GM12872 (cell line): ENCODE measurements around the gene LIG1.

Experiments
- TF ChIP-seq, protein P1 (sequence below): IDR thresholded peaks from 3 replicates; pipeline ENCODE4 v1.5.1; 2011; ENCODE audit warnings: low read depth, mild to moderate bottlenecking, low read length, moderate library complexity; ENCODE audit not compliant: insufficient read depth

LIG1 gene

DNA sequence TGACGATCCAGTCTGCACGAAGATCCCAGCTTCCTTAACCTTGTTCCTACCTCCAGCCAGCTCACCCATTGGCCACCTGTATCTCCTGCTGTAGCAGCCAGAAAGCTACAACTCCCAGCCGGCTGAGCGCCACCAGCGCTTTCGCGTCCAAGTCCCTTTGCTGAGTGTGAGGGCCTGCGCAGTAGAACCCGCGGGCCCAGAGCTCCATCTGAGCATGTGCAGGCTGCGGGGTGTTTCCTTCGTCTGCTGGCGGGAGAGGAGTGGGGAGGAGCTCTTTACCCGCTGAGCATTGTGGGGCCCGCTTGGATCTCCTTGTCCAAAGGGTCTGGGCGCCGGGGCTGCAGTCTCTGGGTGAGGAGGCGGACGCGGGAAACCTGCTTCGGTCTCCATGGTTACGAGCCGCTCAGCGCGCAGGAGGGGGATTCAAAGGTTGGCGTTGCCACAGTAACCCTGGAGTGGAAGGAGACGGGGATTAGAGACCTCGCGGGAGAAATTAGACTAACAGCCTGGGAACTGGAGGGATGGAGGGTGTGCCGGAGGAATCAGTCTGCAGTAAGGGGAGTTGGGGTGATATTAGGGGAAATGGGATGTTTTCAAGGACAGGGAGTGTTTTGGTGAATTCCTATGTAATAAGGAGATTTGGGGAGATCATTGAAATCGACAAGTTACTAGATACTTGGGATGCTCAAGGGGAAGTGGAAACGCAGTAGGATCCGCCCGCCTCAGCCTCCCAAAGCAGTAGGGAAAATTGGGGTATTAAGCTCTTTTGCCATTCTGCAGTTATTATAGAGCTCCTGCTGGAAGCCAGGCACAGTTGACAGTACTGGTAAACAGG lies 33.9 kb upstream of the LIG1 start:
- TF ChIP-seq, protein P1, sequence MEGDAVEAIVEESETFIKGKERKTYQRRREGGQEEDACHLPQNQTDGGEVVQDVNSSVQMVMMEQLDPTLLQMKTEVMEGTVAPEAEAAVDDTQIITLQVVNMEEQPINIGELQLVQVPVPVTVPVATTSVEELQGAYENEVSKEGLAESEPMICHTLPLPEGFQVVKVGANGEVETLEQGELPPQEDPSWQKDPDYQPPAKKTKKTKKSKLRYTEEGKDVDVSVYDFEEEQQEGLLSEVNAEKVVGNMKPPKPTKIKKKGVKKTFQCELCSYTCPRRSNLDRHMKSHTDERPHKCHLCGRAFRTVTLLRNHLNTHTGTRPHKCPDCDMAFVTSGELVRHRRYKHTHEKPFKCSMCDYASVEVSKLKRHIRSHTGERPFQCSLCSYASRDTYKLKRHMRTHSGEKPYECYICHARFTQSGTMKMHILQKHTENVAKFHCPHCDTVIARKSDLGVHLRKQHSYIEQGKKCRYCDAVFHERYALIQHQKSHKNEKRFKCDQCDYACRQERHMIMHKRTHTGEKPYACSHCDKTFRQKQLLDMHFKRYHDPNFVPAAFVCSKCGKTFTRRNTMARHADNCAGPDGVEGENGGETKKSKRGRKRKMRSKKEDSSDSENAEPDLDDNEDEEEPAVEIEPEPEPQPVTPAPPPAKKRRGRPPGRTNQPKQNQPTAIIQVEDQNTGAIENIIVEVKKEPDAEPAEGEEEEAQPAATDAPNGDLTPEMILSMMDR = no peak

DNA sequence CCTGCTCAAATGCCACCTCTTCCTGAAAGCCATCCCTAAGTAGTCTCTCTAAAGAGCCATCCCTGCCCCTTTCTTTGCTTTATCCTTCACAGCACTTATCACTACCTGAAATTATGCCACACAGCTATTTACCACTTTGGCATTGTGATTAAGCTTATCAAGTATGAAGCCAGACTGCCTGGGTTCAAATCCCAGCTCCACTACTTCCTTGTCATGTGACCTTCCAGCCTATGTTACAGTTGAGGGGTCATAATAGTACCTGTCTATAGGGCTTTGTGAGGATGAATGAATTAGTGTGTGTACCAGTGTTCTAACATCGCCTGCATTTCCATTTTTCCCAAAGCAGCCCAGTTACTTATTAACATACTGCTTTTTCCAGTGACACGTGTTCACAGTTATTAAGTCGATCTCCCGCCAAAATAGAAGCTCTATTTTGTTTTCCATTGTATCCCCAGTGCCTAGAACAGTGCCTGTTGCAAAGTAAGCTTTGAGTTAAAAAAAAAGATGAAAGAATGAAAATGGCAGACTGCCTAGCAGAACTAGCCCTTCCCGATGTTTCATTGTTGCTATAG lies 33.2 kb upstream of the LIG1 start:
- TF ChIP-seq, protein P1 = no peak

DNA sequence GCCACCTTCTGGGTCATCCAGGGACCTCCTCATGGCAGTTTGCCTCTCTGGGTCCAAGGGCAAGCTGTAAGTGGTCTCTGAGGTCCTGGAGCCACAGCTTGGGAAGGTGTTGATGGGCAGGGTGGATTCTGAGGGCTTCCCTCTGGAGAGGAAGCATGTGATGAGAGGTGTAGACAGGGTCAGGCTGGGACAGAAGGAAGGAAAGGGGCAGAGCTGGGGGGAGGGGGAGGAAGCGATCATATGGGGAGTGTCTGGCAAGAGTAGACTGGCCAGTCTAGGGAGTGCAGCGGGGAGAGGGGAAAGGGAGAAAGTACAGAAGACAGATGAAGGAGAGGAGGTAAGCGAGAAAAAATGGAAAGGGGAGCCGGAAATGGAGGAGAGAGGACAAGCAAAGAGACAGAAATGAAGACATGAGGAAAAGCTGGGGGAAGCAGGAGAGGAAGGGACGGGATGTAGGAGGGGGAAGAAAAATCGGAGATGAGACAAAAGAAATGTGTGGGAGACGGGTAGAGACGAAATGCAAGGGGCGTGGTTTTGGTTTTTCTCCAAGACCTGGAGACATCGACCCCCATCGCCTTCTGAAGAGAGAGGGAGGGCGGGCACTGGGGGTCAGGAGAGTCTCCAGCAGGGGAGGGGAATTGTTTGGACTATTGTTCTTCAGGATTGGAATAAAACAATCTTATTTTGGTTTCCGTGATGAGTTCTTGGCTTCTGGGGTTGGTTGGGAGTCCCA lies 27.0 kb upstream of the LIG1 start:
- TF ChIP-seq, protein P1 = no peak

DNA sequence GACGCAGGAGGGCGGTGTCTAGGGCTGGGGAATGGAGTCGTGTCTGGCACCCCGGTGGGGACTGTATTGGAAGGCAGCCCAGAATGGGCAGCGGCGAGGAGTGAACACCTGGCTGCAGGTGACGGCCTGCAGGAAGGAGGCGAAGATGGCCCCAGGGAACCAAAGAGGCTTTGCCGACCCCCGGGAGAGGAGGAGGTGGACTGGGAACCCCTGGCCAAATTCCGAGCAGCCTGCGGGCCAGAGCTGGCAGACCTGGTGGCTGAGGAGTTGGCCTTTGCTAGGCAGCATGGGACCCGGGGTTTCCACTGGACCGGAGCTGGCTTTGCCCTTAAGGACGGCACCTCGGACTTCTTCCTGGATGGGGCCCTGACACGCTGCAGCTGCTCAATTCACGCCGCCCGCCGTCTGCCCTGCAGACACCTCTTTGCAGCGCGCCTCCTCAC lies 26.2 kb upstream of the LIG1 start:
- TF ChIP-seq, protein P1 = no peak

DNA sequence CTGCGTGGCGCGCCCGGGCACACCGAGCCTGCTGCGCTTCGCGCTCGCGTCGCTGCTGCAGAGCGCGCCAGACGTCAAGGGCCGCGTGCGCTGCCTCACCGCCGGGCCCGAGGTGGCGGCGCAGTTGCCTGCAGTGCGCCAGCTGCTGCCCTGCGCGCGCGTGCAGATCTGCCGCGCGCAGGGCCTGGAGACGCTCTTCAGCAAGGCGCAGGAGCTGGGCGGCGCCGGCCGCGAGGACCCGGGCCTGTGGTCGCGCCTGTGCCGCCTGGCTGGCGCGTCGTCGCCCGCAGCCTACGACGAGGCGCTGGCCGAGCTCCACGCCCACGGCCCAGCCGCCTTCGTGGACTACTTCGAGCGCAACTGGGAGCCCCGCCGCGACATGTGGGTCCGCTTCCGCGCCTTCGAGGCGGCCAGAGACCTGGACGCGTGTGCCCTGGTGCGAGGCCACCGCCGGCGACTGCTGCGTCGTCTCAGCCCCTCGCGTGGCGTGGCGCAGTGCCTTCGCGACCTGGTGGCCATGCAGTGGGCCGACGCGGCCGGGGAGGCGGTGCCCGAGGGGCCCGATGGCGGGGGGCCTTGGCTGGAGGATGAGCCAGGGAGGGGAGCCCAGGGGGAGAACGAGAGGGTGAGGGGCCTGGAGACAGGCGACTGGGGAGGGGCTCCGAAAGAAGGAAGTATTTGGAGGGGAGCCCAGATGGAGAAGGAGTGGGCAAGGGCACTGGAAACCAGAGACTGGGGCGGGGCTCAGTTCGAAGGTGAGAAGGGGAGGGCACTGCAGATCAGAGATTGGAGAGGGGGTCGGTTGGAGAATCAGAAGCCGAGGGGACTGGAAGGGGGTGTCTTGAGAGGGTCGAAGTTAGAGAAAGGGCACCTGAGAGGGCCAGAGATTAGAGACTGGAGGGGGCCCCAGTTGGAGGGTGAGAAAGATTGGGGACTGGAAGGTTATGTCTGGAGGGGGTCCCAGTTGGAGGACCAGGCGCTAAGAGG lies 25.0 kb upstream of the LIG1 start:
- TF ChIP-seq, protein P1 = no peak

DNA sequence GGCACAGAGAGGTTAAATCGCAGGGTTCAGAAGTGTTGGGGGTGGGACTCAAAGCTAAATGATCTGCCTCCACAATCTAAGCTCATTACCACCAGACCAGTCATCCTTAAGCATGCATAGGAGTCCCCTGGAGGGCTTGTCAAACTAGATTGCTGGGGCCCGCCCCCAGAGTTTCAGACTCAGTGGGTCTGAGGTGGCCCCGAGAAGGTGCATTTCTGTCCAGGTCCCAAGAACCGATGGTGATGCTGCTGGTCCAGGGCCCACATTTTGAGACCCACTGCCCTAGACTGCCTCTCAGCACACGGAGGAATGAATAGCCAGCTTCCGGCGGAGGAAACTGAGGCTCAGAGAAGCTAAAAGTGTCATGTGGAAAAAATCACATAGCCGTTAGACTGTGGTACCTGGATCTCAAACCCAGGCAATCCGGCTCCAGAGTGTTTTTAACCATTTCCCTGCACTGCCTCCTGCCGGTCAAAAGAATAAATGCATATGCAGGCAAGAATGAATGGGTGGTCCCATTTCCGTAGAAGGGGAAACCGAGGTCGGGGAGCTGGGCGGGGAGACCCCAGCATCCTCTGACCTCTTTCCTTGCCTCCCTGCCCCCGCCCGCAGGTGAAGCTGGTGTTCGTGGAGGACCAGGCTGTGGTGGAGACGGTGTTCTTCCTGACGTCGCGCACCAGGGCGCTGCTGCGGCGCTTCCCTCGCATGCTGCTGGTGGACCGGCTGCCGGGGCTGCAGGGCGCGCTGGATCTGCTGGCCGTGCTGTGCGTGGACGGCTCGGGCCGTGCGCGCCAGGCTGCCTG lies 24.1 kb upstream of the LIG1 start:
- TF ChIP-seq, protein P1 = peak; percentile 81
